ENCODE measurements around the gene TNFAIP3.

DNA sequence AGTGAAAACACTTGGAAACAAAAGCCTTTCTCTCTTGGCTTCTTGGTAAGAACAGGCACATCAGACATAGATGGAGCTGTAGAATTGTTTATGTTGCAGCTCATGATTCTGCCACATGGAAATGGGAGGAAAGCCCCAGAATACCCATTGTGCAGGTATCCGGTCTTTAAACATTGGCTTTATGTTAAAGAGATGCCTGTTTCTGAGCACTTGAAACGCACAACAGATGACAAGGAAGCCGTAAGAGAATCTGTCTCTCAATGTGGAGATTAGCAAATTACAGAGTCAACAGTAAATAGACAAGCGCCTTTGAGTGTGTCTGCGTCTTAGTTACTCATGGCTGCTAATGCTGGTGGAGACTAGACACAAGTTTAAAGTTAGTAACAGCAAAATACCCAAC lies 10.5 kb downstream of the TNFAIP3 start:
- TF ChIP-seq, protein P1, sequence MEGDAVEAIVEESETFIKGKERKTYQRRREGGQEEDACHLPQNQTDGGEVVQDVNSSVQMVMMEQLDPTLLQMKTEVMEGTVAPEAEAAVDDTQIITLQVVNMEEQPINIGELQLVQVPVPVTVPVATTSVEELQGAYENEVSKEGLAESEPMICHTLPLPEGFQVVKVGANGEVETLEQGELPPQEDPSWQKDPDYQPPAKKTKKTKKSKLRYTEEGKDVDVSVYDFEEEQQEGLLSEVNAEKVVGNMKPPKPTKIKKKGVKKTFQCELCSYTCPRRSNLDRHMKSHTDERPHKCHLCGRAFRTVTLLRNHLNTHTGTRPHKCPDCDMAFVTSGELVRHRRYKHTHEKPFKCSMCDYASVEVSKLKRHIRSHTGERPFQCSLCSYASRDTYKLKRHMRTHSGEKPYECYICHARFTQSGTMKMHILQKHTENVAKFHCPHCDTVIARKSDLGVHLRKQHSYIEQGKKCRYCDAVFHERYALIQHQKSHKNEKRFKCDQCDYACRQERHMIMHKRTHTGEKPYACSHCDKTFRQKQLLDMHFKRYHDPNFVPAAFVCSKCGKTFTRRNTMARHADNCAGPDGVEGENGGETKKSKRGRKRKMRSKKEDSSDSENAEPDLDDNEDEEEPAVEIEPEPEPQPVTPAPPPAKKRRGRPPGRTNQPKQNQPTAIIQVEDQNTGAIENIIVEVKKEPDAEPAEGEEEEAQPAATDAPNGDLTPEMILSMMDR (IDR thresholded peaks at IDR 0.05; ENCODE audit: insufficient read depth, low read length): no peak
- TF ChIP-seq POLR2AphosphoS5 (IDR thresholded peaks at IDR 0.05; ENCODE audit: low read depth): no peak
- TF ChIP-seq, protein P2, sequence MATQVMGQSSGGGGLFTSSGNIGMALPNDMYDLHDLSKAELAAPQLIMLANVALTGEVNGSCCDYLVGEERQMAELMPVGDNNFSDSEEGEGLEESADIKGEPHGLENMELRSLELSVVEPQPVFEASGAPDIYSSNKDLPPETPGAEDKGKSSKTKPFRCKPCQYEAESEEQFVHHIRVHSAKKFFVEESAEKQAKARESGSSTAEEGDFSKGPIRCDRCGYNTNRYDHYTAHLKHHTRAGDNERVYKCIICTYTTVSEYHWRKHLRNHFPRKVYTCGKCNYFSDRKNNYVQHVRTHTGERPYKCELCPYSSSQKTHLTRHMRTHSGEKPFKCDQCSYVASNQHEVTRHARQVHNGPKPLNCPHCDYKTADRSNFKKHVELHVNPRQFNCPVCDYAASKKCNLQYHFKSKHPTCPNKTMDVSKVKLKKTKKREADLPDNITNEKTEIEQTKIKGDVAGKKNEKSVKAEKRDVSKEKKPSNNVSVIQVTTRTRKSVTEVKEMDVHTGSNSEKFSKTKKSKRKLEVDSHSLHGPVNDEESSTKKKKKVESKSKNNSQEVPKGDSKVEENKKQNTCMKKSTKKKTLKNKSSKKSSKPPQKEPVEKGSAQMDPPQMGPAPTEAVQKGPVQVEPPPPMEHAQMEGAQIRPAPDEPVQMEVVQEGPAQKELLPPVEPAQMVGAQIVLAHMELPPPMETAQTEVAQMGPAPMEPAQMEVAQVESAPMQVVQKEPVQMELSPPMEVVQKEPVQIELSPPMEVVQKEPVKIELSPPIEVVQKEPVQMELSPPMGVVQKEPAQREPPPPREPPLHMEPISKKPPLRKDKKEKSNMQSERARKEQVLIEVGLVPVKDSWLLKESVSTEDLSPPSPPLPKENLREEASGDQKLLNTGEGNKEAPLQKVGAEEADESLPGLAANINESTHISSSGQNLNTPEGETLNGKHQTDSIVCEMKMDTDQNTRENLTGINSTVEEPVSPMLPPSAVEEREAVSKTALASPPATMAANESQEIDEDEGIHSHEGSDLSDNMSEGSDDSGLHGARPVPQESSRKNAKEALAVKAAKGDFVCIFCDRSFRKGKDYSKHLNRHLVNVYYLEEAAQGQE (IDR thresholded peaks at IDR 0.05; ENCODE audit: insufficient replicate concordance, low read depth): no peak

Measured in HL-60 (cell line).